ENCODE results near the gene GYS1.

GYS1 gene

DNA sequence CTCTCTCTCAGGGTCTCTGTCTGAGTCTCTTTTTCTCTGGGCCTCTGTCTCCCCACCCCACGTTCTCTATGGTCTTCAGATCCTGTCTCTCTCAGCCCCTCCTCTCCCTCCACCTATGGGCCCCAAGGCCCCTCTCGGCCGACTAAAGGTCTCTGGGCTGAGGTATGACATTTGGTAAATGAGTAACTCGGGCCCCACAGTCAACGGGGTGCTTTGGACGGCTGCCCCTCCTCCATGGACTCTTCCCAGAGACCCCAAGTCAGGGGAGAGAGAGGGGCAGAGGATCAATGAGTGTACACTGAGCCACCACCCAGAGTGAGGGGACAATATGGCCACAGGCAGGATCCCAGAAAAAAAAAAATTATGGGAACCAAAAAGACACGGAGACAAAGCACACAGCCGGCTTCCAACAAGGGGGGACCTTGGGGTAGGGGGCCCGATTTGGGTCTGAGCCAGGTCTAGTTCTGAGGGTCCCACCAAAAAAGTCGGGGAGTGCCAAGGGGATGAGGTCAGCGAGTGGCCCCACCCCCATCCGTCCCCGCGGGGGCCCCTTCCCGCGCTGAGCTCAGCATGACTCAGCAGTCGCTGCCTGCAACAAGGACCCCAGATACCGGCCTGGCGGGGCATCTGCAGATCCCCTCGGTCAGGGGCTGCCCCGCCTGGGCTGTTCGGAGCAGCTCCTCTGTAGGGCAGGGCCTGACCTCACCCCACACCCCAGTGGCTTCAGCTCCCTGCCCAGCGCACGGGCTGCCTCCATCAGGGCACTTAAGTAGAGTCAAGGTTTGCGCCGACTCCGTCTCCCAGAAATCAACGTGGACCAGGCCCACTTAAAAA is 29.5 kb downstream of the GYS1 start:
- DNase-seq (ENCODE audit: low read depth) = peak; percentile 30

DNA sequence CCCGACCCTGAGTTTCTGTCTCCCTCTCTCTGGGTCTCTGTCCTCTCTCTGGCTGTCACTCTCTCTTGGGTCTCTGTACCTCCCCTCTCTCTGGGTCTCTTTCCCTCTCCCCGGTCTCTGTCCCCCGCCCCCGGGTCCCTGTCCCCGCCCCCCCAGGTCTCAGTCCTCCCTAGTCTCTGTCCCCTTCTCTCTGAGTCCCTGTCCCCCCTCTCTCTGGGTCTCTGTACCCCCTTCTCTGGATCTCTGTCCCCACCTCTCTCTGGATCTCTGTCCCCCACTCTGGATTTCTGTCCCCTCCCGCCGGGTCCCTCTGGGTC is 30.3 kb downstream of the GYS1 start:
- no peak for DNase-seq (ENCODE audit: low read depth)

DNA sequence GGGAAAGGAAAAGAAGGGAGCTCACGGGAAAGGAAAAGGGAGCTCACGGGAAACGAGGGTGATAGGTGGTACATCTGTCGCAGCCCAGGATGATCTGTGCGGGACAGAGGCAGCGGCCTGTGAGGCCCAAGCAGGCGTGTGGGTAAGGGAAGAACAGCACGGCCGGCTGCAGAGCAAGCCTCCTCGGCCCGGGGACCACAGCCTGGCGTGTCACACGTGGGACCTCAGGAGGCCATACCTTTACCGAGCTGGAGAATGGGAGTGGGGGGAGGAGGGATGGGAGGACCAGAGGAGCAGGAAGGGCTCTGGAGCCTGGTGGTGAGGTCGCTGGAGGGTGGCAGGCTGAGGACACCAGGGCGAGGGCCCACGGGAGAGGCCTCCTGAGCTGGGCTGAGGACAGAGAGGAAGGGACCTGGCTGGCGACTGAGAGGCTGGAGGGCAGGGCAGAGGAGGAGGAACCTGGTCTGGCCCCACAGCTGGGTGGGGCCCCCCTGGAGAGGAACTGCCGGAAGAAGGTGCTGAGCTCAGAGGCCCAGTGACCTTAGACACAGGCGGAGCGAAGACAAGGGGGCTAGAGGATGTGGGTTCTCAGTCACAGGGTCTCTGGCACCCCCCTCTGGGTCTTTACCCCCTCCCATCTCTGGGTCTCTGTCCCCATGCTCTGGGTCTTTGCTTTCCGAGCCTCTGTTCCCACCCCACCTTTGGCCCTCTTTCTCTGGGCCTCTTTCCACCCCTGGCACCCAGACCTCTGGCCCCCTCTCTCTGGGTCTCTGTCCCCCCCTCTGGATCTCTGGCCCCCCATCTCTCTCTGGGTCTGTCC is 30.9 kb downstream of the GYS1 start:
- DNase-seq (ENCODE audit: low read depth) = no peak

DNA sequence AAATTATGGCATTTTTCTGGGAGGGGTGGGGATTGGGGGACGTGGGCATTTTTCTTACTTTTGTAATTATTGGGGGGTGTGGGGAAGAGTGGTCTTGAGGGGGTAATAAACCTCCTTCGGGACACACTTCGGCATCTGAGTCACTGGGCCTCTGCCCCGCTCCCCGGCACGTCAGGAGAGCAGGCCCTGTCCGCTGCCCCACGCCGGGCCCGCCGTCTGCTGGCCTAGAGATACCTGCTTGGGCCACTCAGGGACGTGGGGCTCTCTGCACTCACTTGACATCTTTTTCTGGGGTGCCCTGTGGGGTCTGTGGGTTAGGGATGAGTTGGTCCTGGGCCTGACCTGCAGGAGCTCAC is 31.5 kb downstream of the GYS1 start:
- no peak for DNase-seq (ENCODE audit: low read depth)

GRCh38 chr19:48961051-48961649 is 32.0 kb downstream of the GYS1 start:
- DNase-seq (ENCODE audit: low read depth) = no peak

GRCh38 chr19:48959341-48960239 is 33.5 kb downstream of the GYS1 start:
- DNase-seq (ENCODE audit: low read depth) = no peak

- no peak for DNase-seq (ENCODE audit: low read depth)
Observed at GRCh38 chr19:48958006-48958405, 35.1 kb downstream of the GYS1 start.

DNA sequence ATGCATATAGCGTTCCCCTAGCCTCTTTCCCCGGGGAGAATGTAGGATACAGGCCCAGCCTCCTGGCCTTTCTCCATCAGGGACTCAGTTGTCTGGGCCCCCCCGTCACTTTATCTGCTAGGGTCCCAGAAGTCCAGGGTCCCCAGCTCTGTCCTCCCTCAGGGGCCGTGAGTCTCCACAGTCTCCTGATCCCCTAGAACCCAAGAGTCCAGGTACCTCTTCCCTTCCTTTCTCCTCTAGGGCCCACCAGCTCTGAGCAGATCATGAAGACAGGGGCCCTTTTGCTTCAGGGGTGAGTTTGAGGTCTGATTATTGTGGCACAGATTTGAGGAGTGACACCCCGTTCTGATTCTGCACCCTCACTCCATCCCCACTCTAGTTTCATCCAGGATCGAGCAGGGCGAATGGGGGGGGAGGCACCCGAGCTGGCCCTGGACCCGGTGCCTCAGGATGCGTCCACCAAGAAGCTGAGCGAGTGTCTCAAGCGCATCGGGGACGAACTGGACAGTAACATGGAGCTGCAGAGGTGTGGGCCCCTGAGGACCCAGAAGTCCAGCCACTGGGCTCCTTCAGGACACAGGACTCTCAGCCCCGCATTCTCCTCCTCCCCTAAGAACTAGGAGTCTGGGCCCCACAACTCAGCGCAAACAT is 37.7 kb downstream of the GYS1 start:
- DNase-seq (ENCODE audit: low read depth) = no peak

GRCh38 chr19:48954595-48955307 is 38.4 kb downstream of the GYS1 start, which contains the start of gene BAX:
Gene BAX, plus strand, starts transcription at chr19:48954875. Its CDS starts 54 bp downstream, at chr19:48954929.
- peak; percentile 79 for DNase-seq (ENCODE audit: low read depth)

DNA sequence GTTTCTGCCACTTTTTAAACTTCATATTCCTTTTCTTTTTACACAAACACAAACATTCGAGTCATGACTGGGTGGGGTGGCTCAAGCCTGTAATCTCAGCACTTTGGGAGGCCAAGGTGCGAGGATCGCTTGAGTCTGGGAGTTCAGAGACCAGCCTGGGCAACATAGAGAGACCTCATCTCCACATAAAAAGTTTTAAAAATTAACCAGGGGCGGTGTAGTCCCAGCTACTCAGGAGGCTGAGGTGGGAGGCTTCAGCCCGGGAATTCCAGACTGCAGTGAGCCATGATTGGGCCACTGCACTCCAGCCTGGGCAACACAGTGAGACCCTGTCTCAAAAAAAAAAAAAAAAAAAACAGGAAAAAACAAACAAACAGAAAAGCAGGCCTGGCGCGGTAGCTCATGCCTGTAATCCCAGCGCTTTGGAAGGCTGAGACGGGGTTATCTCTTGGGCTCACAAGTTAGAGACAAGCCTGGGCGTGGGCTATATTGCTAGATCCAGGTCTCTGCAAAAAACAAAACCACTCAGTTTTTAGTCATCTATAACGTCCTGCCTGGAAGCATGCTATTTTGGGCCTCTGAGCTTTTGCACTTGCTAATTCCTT is 39.0 kb downstream of the GYS1 start:
- no peak for DNase-seq (ENCODE audit: low read depth)

- DNase-seq (ENCODE audit: low read depth) = no peak
Observed at GRCh38 chr19:48953141-48953540, 40.0 kb downstream of the GYS1 start.

GRCh38 chr19:48950830-48951519 is 42.1 kb downstream of the GYS1 start:
- DNase-seq (ENCODE audit: low read depth) = no peak

DNA sequence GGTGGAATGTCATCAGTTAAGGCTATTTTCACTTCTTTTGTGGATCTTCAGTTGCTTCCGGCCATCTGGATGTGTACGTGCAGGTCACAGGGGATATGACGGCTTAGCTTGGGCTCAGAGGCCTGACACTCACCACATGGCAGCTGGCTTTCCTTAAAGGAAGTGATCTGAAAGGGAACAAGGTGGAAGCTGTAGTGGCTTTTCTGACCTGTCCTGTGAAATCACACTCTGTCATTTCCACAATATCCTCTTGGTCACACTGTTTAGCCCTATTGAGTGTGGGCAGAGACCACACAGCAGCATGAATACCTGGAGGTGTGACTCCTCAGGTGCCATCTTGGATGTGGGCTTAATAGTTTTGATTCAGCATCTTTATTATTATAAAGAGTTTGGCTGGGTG is 43.0 kb downstream of the GYS1 start:
- DNase-seq (ENCODE audit: low read depth) = no peak

- no peak for DNase-seq (ENCODE audit: low read depth)
Observed at GRCh38 chr19:48947258-48947542, 45.9 kb downstream of the GYS1 start.

DNA sequence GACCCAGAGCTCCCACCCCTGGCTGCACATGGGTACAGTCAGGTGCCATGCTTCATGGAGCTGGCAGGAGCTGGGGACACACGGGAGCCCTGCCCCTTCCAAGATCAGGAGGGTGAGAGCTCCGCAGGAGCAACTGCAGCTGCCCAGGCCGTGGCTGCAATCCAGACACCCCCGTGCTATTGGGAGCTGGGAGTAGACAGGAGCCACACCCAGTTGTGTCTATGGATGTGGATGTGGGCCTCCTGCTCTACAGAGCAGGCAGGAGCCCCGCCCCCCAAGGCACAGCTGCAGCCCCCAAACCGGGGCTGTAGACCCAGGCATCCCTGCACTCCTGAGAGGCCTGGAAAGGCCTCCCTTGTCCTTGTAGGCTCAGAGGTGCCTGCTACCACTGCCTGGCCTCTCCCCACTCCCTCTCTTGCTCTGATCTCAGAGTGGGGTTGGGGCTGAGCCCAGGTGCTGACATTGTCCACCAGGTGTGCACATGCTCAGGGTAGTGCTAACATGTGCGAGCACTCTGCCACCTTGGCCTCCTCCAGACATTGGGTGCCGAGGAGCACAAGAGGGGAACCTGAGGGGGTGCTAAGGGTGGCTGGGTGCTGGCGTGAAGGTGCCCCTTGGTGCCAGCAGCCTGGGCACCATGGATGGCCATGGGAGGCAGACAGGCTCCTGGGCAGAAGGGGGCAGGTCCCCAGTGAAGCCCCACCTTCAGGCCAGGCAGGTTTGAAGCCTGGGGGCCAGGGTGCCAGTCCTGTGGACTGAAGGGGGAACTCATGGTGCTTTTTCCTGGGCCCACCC is 46.4 kb downstream of the GYS1 start:
- DNase-seq (ENCODE audit: low read depth) = no peak

GRCh38 chr19:48945817-48946216 is 47.3 kb downstream of the GYS1 start:
- no peak for DNase-seq (ENCODE audit: low read depth)

DNA sequence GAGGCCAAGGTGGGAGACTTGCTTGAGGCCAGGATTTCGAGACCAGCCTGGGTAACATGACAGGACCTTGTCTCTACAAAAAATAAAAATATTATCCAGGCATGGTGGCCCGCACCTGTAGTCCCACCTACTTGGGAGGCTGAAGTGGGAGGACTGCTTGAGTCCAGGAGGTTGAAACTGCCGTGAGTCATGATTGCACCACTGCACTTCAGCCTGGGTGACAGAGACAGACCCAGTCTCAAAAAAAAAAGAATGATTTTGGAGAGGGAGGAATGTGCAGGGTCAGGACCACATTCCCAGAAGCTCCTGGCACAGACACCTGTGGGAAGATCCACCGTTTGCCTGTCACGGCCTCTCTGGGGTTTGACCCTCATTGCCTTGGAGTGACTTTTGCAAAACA is 47.7 kb downstream of the GYS1 start:
- DNase-seq (ENCODE audit: low read depth) = no peak

DNA sequence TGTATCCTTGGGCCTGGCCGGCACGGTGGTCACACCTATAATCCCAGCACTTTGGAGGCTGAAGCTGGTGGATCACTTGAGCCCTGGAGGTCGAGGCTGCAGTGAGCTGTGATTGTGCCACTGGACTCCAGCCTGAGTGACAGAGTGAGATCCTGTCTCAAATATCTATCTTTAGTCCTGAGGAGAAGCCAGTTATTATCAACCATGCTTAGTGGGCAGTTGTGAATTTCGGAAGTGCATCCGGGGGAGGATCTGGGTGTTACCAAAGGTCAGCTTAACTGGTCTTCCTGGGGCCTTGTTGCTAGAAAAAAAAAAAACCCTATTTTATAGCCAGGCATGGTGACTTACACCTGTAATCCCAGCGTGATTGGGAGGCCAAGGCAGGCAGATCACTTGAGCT is 50.0 kb downstream of the GYS1 start:
- no peak for DNase-seq (ENCODE audit: low read depth)

DNA sequence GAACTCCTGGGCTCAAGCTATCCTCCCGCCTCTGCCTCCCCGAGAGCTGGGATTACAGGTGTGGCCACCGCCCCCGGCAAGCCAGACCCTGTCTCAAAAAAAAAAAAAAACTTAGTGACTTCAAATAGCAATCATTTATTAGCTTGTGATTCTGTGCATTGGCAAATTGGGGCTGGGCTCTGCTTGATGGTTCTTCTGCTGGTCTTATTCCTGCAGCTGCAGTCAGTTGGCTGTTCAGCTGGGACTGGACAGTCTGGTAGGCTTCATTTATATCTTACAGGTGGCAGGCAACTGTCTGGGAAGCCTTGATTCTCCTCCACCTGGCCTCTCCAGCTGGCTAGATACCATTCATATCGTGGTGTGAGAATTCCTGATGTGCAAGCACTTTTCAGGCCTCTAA is 52.2 kb downstream of the GYS1 start:
- no peak for DNase-seq (ENCODE audit: low read depth)

All from T-helper 22 cell (primary cell).